Stimulated activated CD4-positive, alpha-beta T cell treated with anti-CD3 and anti-CD28 coated beads, Interleukin-12 subunit alpha, Interleukin-12 subunit beta, amount 100 ng/mL, for 24 hours (primary cell): ENCODE results near the gene LRRTM4.
"Not testable (repeated sequence)": the region's sequence is repeated elsewhere in the genome, so short reads cannot be mapped to it uniquely, and the experiment has no call there.

Source experiments
- DNase-seq, 2 experiments: peaks; one replicate each; pipeline ENCODE4 v3.0.0-alpha.2; 2020; ENCODE audit warnings: low read depth in 2 of 2

Gene LRRTM4

DNA sequence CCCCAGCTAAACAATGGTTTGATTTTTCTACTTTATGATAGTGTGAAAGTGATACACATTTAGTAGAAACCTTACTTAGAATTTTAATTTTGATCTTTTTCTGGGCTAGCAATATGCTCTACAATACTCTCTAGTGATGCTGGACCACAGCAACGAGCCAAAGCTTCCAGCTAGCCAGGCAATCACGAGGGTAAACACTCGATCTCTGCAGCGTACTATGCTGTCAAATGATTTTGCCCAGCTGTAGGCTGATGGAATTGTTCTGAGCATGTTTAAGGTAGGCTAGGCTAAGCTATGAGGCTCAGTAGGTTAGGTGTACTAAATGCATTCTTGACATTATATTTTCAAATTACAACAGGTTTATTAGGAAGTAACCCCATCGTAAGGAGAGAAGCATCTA is 207.5 kb downstream of the LRRTM4 start:
- no peak for DNase-seq

DNA sequence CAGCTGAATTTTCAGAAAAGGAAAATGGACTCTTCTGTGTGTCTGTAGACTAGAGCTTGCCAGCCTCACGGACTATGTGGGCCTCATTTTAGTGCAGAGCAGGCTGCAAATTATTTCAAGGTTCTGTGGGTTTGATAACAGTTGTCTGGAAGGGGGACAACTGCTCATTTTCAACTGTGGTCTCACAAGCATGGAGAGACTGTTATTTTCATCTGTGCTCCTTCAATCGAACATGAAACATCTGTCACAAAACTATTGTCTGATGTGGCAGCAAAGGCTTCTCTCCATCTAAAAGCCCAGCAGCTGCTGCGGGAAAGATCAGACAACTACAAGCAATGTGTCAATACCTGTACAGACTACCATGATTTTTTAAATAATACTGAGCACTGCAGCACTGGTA is 211.8 kb downstream of the LRRTM4 start:
- no peak for DNase-seq

DNA sequence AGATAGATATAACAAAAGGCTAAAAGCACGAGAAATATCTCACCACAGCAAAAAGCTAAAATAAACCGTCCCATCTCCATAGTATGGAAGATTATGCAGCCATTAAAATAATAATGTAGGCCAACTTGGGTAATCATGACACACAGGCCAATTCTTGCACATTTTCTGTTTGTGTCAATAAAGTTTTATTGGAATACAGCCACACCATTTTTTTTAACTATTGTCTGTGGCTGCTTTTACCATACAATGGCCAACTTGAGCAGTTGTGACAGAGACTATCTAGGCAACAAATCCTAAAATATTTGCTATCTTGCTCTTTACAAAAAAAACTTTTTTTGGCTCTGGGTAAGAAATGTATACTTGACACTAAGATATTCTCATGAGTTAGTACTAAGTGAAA is 212.5 kb downstream of the LRRTM4 start:
- no peak for DNase-seq

DNA sequence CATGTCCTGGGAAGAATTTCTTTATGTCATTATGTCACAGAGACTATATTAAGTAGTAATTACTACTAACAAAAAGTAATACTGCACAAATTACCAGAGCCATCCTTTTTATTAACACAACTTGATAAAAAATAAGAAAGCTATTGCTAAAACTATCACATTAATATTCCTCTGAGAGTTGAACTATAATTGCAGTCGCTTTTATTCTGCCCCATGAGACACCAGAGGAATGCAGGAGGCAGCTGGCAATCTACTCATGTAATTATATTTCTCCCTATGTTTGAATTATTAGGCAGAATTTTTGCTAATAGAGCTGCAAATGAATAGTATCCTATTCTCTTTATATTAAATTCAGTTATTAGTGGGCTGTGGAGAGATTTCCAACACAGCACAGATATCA is 220.7 kb downstream of the LRRTM4 start:
- no peak for DNase-seq

DNA sequence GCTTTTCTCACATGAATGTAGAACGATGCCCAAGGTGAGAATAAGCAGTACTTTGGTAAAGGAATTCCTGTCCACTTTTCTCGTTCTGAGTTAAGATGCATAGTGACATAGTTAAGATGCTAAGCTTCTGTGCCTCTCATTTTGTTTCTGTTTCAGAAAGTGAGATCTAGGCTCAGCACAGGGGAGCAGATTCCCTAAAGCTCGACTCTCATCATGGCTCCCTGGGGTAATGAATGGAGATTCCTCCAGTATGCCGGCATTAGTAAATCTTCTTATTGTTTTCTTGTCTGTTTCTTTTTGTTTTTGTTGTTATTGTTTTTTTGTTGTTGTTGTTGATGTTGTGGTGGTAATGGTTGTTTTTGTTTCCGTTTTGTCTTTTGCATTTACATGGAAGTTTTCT is 225.4 kb downstream of the LRRTM4 start:
- DNase-seq: no peak

DNA sequence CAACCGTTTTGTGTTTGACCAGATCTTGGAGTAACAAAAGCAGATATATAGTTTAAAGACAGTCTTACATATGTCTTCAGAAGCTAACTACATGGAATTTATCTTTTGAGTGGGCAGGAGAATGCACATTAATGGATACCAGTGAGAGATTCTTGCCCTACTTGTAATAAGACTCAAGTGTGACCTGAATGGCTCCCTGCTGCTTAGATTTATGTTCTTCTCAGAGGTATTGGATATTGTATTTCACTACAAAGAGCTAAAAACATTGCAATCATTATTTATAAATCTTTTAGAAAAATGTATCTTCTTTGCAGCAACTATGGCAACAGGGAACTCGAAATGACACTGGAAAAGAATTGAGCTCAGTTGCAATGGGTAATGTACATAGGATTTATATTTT is 227.7 kb downstream of the LRRTM4 start:
- DNase-seq: no peak

DNA sequence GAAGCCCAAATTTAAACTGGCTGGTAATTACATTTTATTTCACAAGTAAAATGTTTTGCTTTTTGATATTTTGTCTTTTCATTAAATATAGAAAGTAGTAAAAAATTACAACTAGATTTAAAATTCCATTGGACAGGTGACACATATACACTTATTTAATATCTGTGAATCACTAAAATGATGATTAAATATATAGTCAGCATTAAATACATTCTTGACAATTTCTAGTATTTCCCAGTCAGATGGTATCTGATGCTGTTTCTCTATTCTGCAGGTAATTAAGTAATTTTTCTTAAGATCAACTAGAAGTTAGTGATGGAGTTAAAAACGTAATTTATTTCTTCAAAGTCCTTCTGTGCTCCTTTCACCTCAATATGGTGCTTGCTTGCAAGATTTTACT is 237.8 kb downstream of the LRRTM4 start:
- no peak for DNase-seq

DNA sequence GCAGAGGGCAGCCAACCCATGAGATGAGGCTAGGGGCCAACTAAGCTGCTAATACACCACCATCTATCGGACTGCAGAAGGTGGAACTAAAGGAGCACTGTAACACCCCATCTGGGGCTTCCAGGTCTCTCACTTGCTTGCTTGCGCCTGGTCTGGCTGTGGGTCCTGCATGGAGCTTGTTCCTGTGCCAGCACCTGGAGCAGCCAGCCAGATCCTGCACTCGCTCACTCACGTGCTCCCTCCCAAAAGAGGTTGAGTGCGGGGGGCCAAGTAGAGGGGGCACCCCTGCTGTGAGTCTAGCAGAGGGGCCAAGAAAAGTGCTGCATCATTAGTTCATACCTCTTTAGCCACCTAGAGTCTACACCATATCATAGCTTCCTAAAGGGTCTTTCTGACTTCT is 250.9 kb downstream of the LRRTM4 start:
- no peak for DNase-seq

DNA sequence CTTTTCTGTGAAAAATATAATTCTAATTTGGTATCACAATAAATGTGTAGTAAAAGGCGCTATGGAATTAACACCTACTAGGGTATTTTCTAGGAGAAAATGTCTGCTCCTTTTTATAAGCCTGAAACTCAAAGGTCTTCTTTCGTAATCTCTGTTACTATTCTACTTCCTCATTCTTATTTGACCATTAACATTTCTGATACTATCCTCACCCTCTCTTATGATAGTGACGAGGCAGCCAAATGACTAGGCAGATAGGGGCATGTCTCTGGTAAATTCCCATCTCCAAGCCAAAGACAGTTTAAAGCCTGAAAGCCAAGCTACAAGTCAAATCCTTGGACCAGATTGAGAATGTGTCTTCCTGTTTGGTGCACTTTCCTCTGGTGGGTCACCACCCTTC is 251.7 kb downstream of the LRRTM4 start:
- DNase-seq: no peak

DNA sequence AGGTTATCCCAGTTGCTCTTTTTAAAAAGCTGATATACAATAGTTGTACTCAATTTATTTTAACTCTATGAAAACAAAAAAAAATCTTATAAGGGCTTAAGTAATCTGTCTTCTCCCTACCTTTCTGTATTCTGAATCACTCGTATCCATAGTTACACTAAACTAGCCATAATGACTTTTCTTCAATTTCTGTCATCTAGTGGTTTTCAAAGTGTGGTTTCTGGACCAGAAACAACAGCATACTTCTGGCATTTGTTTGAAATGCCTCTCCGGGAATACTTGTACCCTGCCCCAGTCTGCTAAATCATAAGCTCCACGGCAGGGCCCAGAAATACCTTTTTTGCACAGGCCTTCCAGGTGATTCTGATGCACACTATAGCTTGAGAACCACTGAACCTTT is 253.6 kb downstream of the LRRTM4 start:
- no peak for DNase-seq

DNA sequence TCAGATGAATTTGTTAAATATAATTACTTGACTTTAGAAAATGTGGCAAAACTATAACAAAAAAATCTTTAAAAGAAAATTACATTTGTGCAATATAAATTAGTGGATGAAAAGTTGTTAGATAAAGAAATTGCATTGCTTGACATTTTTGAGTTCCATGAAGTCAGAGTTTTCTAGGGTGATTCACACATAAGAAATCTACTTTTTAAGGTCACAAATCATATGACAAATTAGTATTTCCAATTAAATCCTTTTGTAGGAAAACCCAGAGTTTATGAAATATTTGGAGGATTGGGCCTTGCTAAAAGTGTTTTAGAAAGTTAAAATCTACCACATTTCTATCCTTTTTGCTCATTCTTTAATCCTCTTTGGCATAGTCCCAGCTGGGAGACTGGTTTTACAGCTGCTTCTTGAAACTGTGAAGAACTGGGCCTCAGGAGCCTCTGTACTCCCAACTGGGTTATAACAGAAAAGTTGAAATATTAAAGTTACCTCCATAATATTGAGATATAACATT is 289.2 kb downstream of the LRRTM4 start:
- DNase-seq: no peak

DNA sequence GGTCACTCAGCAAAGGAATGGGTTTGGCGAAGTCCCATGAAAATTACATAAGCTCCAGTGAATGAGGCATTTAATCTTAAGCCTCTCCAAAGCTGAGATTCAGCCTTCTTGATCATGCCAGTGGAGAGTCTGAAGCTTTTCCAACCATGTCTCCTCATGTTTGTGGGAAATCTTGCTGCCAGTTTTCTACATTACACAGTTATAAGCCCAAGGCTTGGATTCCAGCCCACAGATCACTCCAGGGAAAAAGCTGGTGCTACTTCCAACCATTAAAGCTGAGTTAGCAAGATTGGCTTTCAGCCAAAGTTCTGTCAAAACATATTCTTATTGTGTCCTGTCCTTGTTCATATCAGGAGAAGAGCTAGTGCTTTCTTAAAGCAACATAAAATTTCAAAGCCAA is 293.8 kb downstream of the LRRTM4 start:
- no peak for DNase-seq

DNA sequence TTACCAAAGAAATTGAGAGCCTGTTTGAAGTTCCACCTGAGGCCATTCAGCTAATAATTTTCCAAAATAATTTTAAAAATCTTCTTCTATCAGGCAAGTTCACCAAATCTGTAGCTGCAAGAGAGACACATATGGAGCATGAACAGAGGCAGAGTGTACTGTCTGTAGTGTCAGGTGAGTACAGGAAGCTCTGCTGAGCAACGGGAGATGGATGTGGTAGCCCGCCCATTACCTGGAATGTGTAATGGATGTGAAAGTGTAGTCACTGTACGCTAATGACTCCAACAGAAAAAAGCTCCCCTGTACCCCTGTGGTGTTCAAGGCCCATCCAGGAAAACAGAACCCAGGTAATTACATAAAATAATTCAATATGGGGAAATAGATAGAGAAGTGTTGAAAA is 311.5 kb downstream of the LRRTM4 start:
- no peak for DNase-seq

DNA sequence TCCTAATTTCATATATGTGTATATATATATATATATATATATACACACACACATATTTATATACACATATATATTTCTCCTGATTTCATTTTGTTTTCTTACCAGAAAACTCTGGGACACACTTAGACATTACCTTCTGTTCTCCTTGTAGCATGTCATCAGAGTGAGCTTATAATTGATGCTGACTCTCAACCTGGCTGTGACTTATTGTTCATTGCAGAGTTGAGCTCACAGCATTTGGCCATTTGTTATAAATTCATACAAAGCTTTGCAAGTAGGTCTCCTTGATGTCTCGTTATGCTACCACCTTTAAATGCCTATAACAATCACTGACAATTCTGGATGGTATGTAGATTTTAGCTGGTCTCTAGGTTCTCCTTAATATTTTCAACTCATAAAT is 314.8 kb downstream of the LRRTM4 start:
- DNase-seq: no peak

DNA sequence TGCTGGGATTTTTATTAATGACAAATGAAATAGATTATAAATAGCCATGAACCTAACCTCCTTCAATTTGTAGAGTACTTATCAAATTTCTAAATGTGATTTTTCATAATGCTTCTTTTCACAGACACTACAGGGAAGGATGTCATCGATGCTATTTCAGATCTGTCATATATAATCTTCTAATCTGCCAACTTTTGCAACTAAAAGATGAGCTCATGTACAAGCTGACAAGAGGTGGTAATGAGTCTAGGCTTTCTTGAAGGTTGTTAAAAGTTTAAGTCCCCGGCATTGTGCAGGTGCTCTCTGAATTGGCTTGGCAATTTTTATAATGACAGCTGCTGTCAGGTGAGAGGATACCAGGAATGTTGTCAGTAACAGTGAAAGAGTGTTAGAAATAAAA is 320.4 kb downstream of the LRRTM4 start:
- DNase-seq: no peak

DNA sequence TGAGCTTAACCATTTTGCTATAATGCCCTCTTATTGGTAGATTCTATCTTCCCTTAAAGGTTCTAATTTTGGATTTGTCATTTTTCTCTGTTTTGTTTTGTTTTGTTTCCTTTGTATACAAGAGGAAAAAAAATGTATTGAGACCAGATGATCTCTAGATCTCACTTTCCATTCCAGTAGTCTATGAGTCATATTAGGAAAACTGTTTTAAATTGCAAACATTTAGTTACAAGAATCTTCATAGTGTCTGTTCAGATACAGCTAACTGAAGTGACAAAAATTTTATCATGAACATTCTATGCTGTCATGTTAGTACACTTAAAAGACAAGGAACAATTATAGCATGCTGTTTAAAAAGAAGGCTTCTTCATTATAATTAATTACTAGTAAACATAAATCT is 322.8 kb downstream of the LRRTM4 start:
- DNase-seq: no peak

DNA sequence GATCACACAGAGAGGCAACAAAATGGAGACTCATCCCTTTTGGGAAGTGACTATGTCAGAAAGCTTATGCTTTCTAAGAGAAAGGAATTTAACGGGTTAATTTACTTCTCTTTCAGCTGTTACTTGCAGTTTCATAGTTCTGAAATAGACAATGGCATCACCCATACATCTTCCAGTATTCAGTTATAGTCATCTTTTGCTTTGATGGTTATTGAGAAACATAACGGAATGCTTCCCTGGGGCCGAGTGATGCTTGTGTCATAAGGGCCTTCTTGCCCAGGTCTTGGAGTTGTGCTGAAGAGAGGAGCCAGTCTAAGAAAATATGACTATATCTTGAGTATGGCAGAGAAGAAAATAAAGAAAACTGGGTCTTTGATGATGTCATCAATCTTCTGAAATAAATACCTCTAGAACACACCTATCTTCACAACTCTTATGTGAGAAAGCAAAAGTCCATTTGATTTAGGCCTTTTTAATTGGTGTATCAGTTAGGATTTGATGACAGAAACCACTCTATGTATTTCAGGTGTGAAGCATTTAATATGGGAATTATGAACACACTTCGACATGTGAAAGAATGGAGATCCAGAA is 328.2 kb downstream of the LRRTM4 start:
- DNase-seq: no peak

DNA sequence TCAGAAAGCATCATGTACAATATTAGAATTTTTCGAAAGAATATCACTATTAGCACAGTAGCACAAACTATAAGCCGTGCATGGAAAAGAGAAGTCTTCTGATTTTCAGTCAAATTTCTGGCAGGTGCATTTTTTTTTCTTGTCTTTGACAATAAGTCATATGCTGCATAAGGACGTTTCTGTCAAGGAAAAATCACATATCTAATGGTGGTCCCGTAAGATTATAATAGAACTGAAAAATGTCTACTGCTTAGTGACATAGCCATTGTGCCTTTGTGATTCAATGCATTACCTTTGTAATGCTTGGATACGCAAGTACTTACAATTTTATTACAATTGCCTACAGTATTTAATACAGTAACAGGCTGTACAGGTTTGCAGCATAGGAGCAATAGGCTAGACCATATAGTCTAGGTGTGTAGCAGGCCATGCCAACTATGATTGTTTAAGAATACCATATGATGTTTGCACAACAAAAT is 329.3 kb downstream of the LRRTM4 start:
- no peak for DNase-seq

DNA sequence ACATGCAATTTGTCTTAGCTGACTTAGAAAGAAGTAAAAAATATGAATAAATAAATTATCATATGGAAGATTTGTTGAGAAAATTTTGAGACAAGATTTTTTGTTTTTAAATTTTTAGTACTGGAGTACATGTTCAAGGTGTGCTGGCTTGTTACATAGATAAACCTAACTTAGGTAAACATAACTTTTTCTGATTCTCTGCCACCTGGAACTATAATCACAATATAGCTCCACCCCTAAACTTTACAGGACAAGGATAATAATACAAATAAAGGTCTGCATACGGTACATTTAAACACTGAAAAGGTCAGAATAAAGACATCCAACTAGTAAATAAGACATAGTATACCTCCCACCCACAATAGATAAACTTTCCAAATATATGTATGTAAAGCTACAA is 330.5 kb downstream of the LRRTM4 start:
- no peak for DNase-seq

DNA sequence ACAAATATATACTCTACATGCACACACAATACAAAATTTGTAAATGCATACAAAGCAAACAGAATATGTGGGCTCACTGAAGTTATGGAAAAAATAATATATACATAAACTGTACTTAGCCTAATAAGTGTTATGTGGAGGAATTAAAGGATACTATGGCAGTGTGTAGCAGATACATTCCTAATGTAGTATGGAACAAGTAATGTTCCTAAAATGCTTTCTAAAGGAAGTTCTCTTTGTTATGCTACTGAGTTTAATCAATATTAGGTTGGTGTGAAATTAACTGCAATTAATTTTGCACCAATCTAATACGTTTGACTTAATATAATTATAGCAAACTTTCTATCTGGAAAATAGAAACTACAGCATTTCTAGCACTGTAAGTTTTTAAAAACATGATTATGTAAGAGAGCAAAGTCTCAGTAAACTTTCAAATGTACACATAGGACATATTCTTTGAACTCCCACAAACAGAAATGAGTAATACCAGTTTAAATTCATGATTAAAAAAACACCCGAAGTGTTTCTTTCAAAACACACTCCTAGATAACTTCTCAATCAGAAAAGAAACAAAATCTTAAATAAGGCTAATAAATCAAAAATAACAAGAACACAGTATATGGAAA is 331.3 kb downstream of the LRRTM4 start:
- DNase-seq: no peak

DNA sequence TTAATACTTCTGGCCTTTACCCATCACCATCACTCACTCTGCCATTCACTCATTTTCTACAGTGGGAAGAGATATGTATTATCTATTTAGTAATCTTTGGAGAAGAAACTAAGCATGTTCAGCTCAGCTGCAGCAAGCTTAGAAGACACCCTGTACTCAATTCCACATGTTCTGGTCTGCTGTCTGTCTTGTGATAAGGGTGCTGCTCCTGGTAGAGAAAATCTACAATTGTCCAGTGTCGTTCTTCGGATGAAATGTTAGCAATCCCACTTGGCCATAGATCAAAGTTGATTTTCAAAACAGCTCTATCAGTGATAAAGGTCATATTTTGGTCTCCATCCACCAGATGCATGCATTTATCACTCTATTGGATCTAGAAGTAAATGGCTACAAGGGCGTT is 337.1 kb downstream of the LRRTM4 start:
- no peak for DNase-seq

DNA sequence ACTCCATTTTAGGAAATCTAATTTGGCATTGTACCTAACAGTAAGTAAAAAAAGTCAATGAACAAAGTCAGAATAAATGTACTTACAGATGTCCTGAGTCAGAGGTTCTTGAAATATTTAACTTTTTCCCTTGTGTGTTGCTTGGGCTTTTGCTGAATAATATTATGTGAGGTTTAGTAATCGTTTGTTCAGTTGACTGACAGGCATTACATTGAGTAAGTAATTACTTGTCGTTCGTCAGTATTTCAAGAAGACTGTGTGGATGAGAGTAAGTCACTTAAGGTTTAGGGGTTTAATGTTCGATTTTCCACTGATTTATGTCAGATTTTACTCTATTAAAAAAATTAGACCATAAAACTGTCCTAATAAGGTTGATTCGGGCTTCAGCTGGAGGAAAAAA is 342.9 kb downstream of the LRRTM4 start:
- no peak for DNase-seq

DNA sequence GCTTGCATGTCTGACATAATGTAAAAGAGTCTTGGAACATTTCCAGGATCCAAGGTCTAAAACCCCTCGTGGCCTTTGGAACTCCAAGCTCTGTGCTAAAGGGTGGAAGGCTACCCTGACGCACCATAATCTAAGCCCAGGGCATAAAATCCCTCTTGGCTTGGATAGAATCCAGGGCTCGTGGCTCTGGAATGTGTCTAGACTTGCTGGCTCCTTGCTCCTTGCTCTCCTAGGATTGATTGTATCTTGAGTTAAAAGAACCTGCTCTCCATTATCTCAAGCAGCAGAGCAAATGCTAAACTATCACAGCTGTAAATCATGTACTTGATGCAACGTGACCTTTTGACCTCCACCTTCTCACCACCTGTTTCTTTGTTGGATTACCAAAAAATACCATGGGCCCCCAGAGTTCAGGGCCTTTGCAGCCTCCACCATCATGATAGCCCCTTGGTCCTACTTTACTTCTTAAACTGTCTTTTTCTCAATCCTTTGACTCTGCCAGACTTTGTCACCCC is 346.9 kb downstream of the LRRTM4 start:
- not testable (repeated sequence) for DNase-seq

DNA sequence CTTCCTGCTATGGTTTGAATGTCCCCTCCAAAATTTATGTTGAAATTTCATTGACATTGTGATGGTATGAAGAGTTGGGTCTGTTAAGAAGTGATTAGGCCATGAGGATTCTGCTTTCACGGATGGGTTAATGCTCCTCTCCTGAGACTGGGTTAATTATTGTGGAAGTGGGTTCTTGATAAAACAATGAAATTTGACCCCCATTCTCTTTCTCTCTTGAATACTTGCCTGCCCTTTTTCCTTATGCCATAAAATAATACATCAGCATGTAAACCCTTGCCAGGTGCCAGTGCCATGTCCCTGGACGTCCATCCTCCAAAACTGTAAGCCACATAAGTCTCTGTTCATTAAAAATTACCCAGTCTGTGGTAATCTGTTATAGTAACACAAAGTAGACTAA is 352.8 kb downstream of the LRRTM4 start:
- no peak for DNase-seq
